GM10266 (cell line): ENCODE measurements around the gene FAM78A.

Experiments used
- DNase-seq: peaks from one replicate; pipeline ENCODE4 v3.0.0; 2012; ENCODE audit errors: extremely low spot score
- TF ChIP-seq, protein P1 (sequence below): IDR thresholded peaks from 2 replicates; pipeline ENCODE4 v1.5.1; 2012; ENCODE audit warnings: mild to moderate bottlenecking, low read depth; ENCODE audit not compliant: control insufficient read depth, insufficient read depth; ENCODE audit errors: missing control alignments

The FAM78A gene

DNA sequence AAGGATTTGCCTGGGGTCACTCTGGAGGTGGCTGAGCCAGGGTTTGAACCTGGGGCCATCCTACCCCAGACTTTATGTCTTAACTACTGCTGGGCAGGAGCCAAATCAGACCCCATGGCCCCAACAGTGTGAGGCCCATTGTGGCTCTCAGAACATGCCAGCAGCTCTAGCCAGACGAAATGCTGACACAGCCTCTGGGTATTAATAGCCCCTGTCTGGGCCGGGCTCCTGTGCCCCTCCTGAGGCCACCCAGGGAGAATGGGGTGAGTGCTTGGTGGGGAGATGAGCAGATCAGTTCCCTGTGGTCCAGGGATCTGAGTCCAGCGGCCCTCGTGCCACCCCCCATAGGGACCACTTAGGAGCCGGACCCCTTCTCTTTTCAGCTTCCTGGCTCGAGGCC is 11.0 kb upstream of the FAM78A start:
- TF ChIP-seq, protein P1, sequence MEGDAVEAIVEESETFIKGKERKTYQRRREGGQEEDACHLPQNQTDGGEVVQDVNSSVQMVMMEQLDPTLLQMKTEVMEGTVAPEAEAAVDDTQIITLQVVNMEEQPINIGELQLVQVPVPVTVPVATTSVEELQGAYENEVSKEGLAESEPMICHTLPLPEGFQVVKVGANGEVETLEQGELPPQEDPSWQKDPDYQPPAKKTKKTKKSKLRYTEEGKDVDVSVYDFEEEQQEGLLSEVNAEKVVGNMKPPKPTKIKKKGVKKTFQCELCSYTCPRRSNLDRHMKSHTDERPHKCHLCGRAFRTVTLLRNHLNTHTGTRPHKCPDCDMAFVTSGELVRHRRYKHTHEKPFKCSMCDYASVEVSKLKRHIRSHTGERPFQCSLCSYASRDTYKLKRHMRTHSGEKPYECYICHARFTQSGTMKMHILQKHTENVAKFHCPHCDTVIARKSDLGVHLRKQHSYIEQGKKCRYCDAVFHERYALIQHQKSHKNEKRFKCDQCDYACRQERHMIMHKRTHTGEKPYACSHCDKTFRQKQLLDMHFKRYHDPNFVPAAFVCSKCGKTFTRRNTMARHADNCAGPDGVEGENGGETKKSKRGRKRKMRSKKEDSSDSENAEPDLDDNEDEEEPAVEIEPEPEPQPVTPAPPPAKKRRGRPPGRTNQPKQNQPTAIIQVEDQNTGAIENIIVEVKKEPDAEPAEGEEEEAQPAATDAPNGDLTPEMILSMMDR: no peak
- no peak for DNase-seq

DNA sequence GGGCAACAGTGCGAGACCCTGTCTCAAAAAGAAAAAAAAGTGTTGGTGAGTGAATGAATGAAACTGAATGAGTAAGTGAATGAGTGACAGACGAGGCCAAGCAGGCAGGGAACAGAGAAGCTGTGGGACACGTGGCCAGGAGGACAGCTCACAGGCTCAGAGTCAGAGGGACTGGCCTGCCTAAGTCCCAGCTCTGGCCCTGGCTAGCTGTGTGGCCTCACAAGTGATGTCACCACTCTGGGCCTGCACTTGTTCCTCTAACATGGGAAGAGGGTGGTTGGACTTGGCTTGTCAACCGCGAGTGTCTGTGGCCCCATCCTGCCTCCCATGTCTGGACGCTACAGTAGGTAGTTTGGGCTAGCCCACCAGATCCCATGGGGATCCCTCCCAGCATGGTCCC is 8.5 kb upstream of the FAM78A start:
- no peak for DNase-seq
- TF ChIP-seq, protein P1: no peak

DNA sequence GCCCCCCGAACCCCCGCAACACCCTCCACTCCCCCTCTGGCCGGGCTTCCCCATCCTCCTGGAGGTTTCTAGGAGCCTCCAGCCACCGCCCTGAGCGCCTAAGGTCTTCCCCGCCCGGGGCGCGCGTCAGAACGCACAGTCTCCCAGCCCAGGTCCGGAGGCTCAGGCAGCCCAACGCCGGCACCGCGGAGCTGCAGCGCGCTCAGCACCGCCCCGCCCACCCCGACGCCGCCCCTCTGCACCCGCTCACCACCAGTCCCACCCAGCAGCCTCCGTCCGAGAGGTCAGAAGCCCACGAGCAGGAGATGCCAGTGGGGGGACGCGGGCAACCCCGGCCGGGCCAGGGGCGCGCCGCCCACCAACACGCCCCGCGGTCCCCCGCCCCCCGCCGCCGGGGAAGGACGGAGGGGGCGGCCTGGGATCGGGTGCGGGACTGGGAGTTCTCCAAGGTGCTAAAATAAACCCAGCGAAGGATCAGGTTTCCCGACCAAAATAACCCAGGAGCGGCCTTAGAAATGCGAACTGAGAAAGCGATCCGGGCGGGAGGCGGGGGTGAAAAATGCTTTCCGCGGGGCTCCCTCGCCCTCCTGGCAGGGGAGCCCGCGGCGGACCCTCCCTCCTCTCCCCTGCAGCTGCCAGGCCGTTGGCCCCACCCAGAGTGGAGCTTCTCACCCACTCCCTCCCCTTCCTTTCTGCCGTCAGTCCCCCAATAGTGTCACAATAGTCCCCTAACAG is 6.5 kb upstream of the FAM78A start:
- no peak for DNase-seq
- TF ChIP-seq, protein P1: no peak

DNA sequence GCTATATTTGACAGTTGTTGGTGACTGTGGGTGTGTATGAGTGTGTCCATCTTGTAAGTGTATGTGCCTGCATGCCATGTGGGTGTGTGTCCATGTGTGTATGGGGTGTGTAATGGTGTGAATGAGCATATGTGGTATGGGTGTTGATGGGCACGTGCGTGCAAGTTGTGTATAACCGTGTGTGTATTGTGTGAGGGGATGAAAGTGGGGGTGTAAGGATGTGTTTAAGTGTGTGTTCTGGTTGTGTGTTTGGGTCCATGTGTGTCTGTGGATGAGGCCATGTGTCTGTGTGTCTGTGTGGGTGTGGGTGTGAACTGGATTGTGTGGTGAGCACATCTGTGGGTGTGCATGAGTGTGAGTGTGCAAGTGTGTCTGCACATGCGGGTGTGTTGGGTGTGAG is 5.9 kb upstream of the FAM78A start:
- TF ChIP-seq, protein P1: no peak
- no peak for DNase-seq

DNA sequence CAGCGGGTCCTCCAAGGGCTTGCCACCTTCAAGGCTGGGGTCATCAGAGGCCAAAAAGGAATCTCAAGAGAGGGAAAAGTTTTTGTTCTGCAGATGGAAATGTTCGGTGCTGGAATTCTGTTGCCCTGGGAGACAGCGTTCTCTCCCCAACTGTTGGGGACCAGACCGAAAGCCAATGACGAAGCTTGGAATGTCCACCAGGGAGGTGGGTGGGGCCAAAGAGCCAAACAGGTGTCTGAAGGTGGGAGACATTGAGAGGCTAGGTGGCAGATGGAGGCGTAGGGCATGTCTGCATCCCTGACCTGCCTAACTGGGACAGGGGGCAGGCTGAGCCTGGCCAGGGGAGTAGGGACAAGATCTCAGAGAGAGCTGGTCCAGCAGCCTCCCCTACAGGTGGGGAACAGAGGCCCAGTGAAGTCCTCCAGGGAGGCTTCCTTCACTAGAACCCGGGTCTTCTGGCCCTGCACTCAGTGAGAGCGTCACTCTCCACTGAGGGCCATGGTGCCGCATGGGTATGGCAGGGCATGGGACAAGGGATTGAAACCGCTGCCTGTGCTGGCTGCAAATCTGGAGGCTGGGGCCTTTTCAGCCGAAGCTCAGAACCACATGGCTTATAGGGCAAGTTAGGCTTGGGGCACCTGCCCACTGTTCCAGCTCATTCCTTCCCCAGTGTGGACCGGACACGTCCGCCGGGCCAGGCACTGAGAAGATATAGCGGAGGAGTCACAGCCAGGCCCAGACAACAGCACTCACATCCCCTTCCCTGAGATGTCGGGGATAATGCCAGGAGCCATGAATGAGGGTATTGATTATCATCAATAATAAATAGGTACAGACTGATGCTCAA is 5.0 kb upstream of the FAM78A start:
- DNase-seq: no peak
- TF ChIP-seq, protein P1: no peak

DNA sequence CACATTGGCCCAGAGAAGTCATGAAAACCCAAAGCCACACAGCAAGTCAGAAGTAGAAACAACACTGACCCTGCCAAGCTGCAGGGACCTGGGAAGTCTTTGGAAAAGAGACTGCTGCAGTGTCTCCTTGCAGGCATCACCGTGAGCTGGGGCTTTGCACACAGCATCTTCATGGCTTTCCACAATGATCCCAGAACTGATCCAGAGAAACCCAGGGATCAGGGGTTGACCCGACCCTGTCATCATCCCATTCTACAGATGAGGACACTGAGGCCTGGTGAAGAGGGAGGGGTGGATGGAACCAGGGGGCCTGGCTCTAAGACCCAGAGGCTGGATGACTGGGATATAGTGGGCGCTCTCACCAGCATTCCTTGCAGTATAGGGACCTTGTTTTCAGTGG is 4.3 kb upstream of the FAM78A start:
- TF ChIP-seq, protein P1: no peak
- no peak for DNase-seq
